ENCODE measurements around the gene IL23A.

IL23A gene

GRCh38 chr12:56304872-56305590 is 33.7 kb upstream of the IL23A start:
- TF ChIP-seq CTCF (IDR thresholded peaks at IDR 0.05; ENCODE audit: low read depth, low read length, poor library complexity, severe bottlenecking) (no peak), EZH2phosphoT487 (IDR thresholded peaks at IDR 0.05; ENCODE audit: borderline replicate concordance, low read length) (no peak)

GRCh38 chr12:56307221-56307965 is 31.3 kb upstream of the IL23A start:
- no peak overlapping the region for H3K27ac ChIP-seq (ENCODE audit: low read depth, low read length)
- TF ChIP-seq EZH2phosphoT487 (IDR thresholded peaks at IDR 0.05; ENCODE audit: borderline replicate concordance, low read length) (no peak), CTCF (IDR thresholded peaks at IDR 0.05; ENCODE audit: low read depth, low read length, poor library complexity, severe bottlenecking) (no peak)

More at GRCh38 chr12:56304872-56305590, 33.7 kb upstream of the IL23A start:
- Histone ChIP-seq H4K20me1 (ENCODE audit: control insufficient read depth, insufficient read depth, low read depth, low read length) (no peaks in the 10 kb centered on the region), H3F3A (ENCODE audit: control insufficient read depth, insufficient read depth) (peaks cover 8% of the 10 kb centered on the region; the same call in 1 of the 2 replicates), H3K79me2 (ENCODE audit: control insufficient read depth, low read length) (peaks cover 22% of the 10 kb centered on the region), H3K27me3 (ENCODE audit: control insufficient read depth, low read length) (no peaks in the 10 kb centered on the region), H3K36me3 (ENCODE audit: control insufficient read depth, low read length) (peaks cover 48% of the 10 kb centered on the region), H3K4me1 (ENCODE audit: control insufficient read depth, low read length) (peaks cover 29% of the 10 kb centered on the region), H3K9me2 (replicated peaks; ENCODE audit: control insufficient read depth, low read length) (no peaks in the 10 kb centered on the region), H3K4me3 (ENCODE audit: low read length) (no peak overlapping the region), H3K9me3 (ENCODE audit: control insufficient read depth, insufficient read depth, low read length) (no peaks in the 10 kb centered on the region), H3K4me2 (ENCODE audit: low read length) (no peak overlapping the region), H3K27ac (ENCODE audit: low read depth, low read length) (no peak overlapping the region)

GRCh38 chr12:56308714-56309113 is 30.0 kb upstream of the IL23A start:
- H3K36me3 ChIP-seq (ENCODE audit: control insufficient read depth, low read length) = peaks cover 47% of the 10 kb centered on the region
- H3K9me3 ChIP-seq (ENCODE audit: control insufficient read depth, insufficient read depth, low read length) = no peaks in the 10 kb centered on the region
- peaks cover 6% of the 10 kb centered on the region for H3K79me2 ChIP-seq (ENCODE audit: control insufficient read depth, low read length)
- H3K27me3 ChIP-seq (ENCODE audit: control insufficient read depth, low read length) = no peaks in the 10 kb centered on the region
- H3F3A ChIP-seq (ENCODE audit: control insufficient read depth, insufficient read depth) = peaks cover 3% of the 10 kb centered on the region; the same call in 1 of the 2 replicates
- TF ChIP-seq EZH2phosphoT487 (IDR thresholded peaks at IDR 0.05; ENCODE audit: borderline replicate concordance, low read length) (no peak), CTCF (IDR thresholded peaks at IDR 0.05; ENCODE audit: low read depth, low read length, poor library complexity, severe bottlenecking) (no peak)
- no peak overlapping the region for H3K27ac ChIP-seq (ENCODE audit: low read depth, low read length)
- no peak overlapping the region for H3K4me3 ChIP-seq (ENCODE audit: low read length)
- H4K20me1 ChIP-seq (ENCODE audit: control insufficient read depth, insufficient read depth, low read depth, low read length) = no peaks in the 10 kb centered on the region
- H3K4me2 ChIP-seq (ENCODE audit: low read length) = no peak overlapping the region
- H3K9me2 ChIP-seq (replicated peaks; ENCODE audit: control insufficient read depth, low read length) = no peaks in the 10 kb centered on the region
- no peaks in the 10 kb centered on the region for H3K4me1 ChIP-seq (ENCODE audit: control insufficient read depth, low read length)

More at GRCh38 chr12:56307221-56307965, 31.3 kb upstream of the IL23A start:
- Histone ChIP-seq H4K20me1 (ENCODE audit: control insufficient read depth, insufficient read depth, low read depth, low read length) (no peaks in the 10 kb centered on the region), H3K9me2 (replicated peaks; ENCODE audit: control insufficient read depth, low read length) (no peaks in the 10 kb centered on the region), H3K27me3 (ENCODE audit: control insufficient read depth, low read length) (no peaks in the 10 kb centered on the region), H3K4me3 (ENCODE audit: low read length) (no peak overlapping the region), H3K9me3 (ENCODE audit: control insufficient read depth, insufficient read depth, low read length) (no peaks in the 10 kb centered on the region), H3K79me2 (ENCODE audit: control insufficient read depth, low read length) (peaks cover 4% of the 10 kb centered on the region), H3F3A (ENCODE audit: control insufficient read depth, insufficient read depth) (peaks cover 3% of the 10 kb centered on the region; the same call in 1 of the 2 replicates), H3K4me1 (ENCODE audit: control insufficient read depth, low read length) (peaks cover 9% of the 10 kb centered on the region), H3K4me2 (ENCODE audit: low read length) (no peak overlapping the region), H3K36me3 (ENCODE audit: control insufficient read depth, low read length) (peaks cover 51% of the 10 kb centered on the region)
